Activated CD8-positive, alpha-beta T cell treated with anti-CD3 and anti-CD28 coated beads for 36 hours (primary cell): ENCODE results near the gene PLA2G2E. TPM values are rescaled to one million over a fixed set of nuclear protein-coding genes. Genes with fewer than 3 reads are reported as not detected.
"Not testable (repeated sequence)": the region's sequence is repeated elsewhere in the genome, so short reads cannot be mapped to it uniquely, and the experiment has no call there.

Source experiments
- ATAC-seq: fragments of 200-7000 bp; cut with Tn5 transposase; one replicate; pipeline ENCODE4 v1.10.0; 2021; ENCODE audit warnings: mild to moderate bottlenecking, moderate library complexity
- CTCF ChIA-PET: fragments of 350-600 bp; sonication (Branson Sonifier 250); formaldehyde crosslinking; loops from one replicate; lab custom pipeline; 2021; ENCODE audit warnings: antibody characterized with exemption; lab: Charles Lee
- POLR2A ChIA-PET: fragments of 350-600 bp; sonication (Branson Sonifier 250); formaldehyde crosslinking; loops from one replicate; lab custom pipeline; 2021; ENCODE audit warnings: antibody characterized with exemption; lab: Charles Lee
- DNase-seq: peaks from one replicate; pipeline ENCODE4 v3.0.0-alpha.2; 2020
- H3K27ac Mint-ChIP-seq: one replicate; pipeline ENCODE4 v1.8.0; 2021; ENCODE audit warnings: mild to moderate bottlenecking, mixed read lengths
- H3K27me3 Mint-ChIP-seq: one replicate; pipeline ENCODE4 v1.8.0; 2021; ENCODE audit warnings: mixed read lengths
- H3K36me3 Mint-ChIP-seq: one replicate; pipeline ENCODE4 v1.8.0; 2021; ENCODE audit warnings: low read depth, mixed read lengths
- H3K4me1 Mint-ChIP-seq: one replicate; pipeline ENCODE4 v1.8.0; 2021; ENCODE audit warnings: low read depth, mixed read lengths
- H3K4me3 Mint-ChIP-seq: one replicate; pipeline ENCODE4 v1.8.0; 2021; ENCODE audit warnings: mild to moderate bottlenecking, moderate library complexity, mixed read lengths
- H3K9me3 Mint-ChIP-seq: one replicate; pipeline ENCODE4 v1.8.0; 2021; ENCODE audit warnings: mixed read lengths
- intact Hi-C: fragments of 100-400 bp; cut with micrococcal nuclease; formaldehyde crosslinking; loops from one replicate; pipeline ENCODE4 v1.10.0; 2022
- total RNA-seq, 2 experiments: library from RNA; stranded (reverse); gene quantifications; one replicate each; pipeline ENCODE4 v1.2.3, GENCODE V29; 2021
- TF ChIP-seq, protein P1 (sequence below): fragments of 200-600 bp; IDR thresholded peaks from one replicate; pipeline ENCODE4 v1.8.0; 2022; ENCODE audit warnings: antibody characterized with exemption, mild to moderate bottlenecking

The PLA2G2E gene
- total RNA-seq, 2 experiments from 2014 or later, result not detected

- peak; percentile 98 for ATAC-seq
- Mint-ChIP-seq H3K4me1 (peaks cover 34% of the 10 kb centered on the region), H3K36me3 (peaks cover 3% of the 10 kb centered on the region), H3K4me3 (peak within 1 kb of the TSS; percentile 85), H3K9me3 (no peaks in the 10 kb centered on the region), H3K27me3 (peaks cover 6% of the 10 kb centered on the region), H3K27ac (peak within 1 kb of the TSS; percentile 77)
- ChIA-PET CTCF (interaction anchor here (0.7 to 3.1 kb wide), 22 partner anchors 9 to 331 kb away, joined by 3 to 20 read pairs (median 4); partner anchors contain the start of gene PLA2G2A), POLR2A (interaction anchor here (0.5 to 1.0 kb wide), 4 partner anchors 12 to 678 kb away, joined by 3 read pairs; no protein-coding TSS in a partner anchor)
- TF ChIP-seq, protein P1, sequence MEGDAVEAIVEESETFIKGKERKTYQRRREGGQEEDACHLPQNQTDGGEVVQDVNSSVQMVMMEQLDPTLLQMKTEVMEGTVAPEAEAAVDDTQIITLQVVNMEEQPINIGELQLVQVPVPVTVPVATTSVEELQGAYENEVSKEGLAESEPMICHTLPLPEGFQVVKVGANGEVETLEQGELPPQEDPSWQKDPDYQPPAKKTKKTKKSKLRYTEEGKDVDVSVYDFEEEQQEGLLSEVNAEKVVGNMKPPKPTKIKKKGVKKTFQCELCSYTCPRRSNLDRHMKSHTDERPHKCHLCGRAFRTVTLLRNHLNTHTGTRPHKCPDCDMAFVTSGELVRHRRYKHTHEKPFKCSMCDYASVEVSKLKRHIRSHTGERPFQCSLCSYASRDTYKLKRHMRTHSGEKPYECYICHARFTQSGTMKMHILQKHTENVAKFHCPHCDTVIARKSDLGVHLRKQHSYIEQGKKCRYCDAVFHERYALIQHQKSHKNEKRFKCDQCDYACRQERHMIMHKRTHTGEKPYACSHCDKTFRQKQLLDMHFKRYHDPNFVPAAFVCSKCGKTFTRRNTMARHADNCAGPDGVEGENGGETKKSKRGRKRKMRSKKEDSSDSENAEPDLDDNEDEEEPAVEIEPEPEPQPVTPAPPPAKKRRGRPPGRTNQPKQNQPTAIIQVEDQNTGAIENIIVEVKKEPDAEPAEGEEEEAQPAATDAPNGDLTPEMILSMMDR, result peak; percentile 82
- intact Hi-C loops, result no loop called here
- DNase-seq, result peak; percentile 95
These were observed 41.0 kb downstream of the PLA2G2E start, which contains the start of gene OTUD3 for GRCh38 chr1:19882111-19883071. Gene OTUD3 (plus strand): TSS chr1:19882395. CDS start chr1:19882514, 119 bp downstream.

GRCh38 chr1:19880841-19881240 is 42.6 kb downstream of the PLA2G2E start:
- intact Hi-C loops, H3K36me3 Mint-ChIP-seq, H3K4me3 Mint-ChIP-seq, POLR2A ChIA-PET, ATAC-seq, H3K27ac Mint-ChIP-seq, DNase-seq, H3K9me3 Mint-ChIP-seq: not testable (repeated sequence)
- Mint-ChIP-seq H3K27me3 (peaks cover 10% of the 10 kb centered on the region), H3K4me1 (peaks cover 33% of the 10 kb centered on the region)
- CTCF ChIA-PET, result interaction anchor here (1.0 to 3.1 kb wide), 3 partner anchors 8 to 219 kb away, joined by 3 to 20 read pairs (median 7); no protein-coding TSS in a partner anchor

DNA sequence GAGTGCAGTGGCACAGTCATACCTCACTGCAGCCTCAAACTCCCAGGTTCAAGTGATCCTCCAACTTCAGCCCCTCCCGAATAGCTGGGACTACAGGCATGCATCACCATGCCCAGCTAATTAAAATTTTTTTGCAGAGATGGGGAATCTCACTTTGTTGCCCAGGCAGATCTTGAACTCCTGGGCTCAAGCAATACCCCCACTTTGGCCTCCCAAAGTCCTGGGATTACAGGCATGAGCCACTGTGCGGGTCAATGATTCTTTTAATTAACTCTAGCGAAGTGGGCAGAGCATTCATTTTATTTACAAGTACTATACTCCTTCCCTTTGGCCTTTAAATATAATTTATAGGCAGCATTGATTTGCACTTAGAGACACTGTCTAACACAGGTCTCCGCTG is 43.8 kb downstream of the PLA2G2E start:
- no peak for DNase-seq
- no peak overlapping the region for H3K4me3 Mint-ChIP-seq
- intact Hi-C loops, result no loop called here
- CTCF ChIA-PET, result interaction anchor here (2.2 to 2.3 kb wide), 2 partner anchors 118 to 218 kb away, joined by 5 to 7 read pairs; no protein-coding TSS in a partner anchor
- ATAC-seq, result no peak
- no peaks in the 10 kb centered on the region for H3K36me3 Mint-ChIP-seq
- peaks cover 13% of the 10 kb centered on the region for H3K27me3 Mint-ChIP-seq
- no peaks in the 10 kb centered on the region for H3K9me3 Mint-ChIP-seq
- TF ChIP-seq, protein P1, result no peak
- POLR2A ChIA-PET, result no interaction called here
- H3K27ac Mint-ChIP-seq, result no peak overlapping the region
- peaks cover 22% of the 10 kb centered on the region for H3K4me1 Mint-ChIP-seq

DNA sequence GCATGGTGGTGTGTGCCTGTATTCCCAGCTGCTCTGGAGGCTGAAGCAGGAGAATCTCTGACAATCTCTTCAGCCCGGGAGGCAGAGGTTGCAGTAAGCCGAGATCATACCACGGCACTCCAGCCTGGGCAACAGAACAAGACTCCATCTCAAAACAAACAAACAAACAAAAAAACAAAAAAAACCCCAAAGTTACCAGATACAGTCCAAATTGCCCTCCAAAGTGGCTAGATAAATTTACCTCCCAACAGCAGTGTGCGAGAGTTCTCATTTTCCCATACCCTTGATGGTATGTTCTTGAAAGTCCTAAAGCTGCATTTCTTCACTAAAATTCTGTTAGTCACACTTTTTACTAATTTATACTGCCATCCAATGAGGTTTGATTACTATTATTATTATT is 44.2 kb downstream of the PLA2G2E start:
- ChIA-PET CTCF (interaction anchor here (2.2 to 2.3 kb wide), 2 partner anchors 118 to 217 kb away, joined by 5 to 7 read pairs; no protein-coding TSS in a partner anchor), POLR2A (no interaction called here)
- ATAC-seq, result no peak
- peaks cover 15% of the 10 kb centered on the region for H3K27me3 Mint-ChIP-seq
- H3K27ac Mint-ChIP-seq, result no peak overlapping the region
- peaks cover 19% of the 10 kb centered on the region for H3K4me1 Mint-ChIP-seq
- no peak for DNase-seq
- no peak overlapping the region for H3K4me3 Mint-ChIP-seq
- intact Hi-C loops, result no loop called here
- TF ChIP-seq, protein P1, result no peak
- H3K9me3 Mint-ChIP-seq, result no peaks in the 10 kb centered on the region
- H3K36me3 Mint-ChIP-seq, result no peaks in the 10 kb centered on the region

DNA sequence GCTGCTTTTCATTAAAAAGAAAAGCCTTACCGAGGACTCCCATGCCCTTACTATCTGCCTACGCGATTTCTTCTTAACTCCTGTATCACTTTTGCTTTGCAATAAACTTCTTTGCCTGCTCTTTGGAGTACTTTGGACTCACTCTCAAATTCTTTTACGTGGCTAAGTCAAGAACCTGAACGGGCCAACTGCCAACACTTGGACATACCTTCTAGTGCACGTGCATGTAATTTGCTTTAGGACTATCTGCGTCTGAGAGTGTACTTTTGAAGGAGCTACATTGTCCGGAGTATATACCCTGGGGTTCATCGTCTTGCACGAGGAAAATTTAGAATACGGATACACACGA is 44.8 kb downstream of the PLA2G2E start:
- H3K36me3 Mint-ChIP-seq, result no peaks in the 10 kb centered on the region
- no peak for DNase-seq
- CTCF ChIA-PET, result interaction anchor here (1.2 to 2.2 kb wide), 2 partner anchors 117 to 217 kb away, joined by 4 to 5 read pairs; no protein-coding TSS in a partner anchor
- no peak overlapping the region for H3K4me3 Mint-ChIP-seq
- H3K27ac Mint-ChIP-seq, result no peak overlapping the region
- TF ChIP-seq, protein P1, result no peak
- H3K27me3 Mint-ChIP-seq, result peaks cover 15% of the 10 kb centered on the region
- peaks cover 13% of the 10 kb centered on the region for H3K4me1 Mint-ChIP-seq
- intact Hi-C loops, result no loop called here
- POLR2A ChIA-PET, result no interaction called here
- no peak for ATAC-seq
- H3K9me3 Mint-ChIP-seq, result no peaks in the 10 kb centered on the region
